ACC112 (cell line): ENCODE measurements around the gene POTEB2.
"Not testable (repeated sequence)": the region's sequence is repeated elsewhere in the genome, so short reads cannot be mapped to it uniquely, and the experiment has no call there.

ENCODE experiments used
- H2AFZ ChIP-seq: fragments of 200-600 bp; sonication (generic); one replicate; pipeline ENCODE4 v1.6.0; 2017; ENCODE audit warnings: antibody characterized with exemption, low read length; ENCODE audit not compliant: unreplicated experiment
- H3K27ac ChIP-seq: fragments of 200-600 bp; sonication (generic); 2 replicates; pipeline ENCODE4 v1.5.1; 2014; ENCODE audit warnings: low read depth, mild to moderate bottlenecking, antibody characterized with exemption, low read length, moderate library complexity
- H3K27me3 ChIP-seq: fragments of 200-600 bp; sonication (generic); 2 replicates; pipeline ENCODE4 v1.6.1; 2014; ENCODE audit warnings: mild to moderate bottlenecking, antibody characterized with exemption, low read length, moderate library complexity, mixed read lengths; ENCODE audit not compliant: insufficient read depth
- H3K36me3 ChIP-seq: fragments of 200-600 bp; sonication (generic); 2 replicates; pipeline ENCODE4 v1.6.1; 2016; ENCODE audit warnings: mild to moderate bottlenecking, antibody characterized with exemption, low read length, moderate library complexity, mixed read lengths; ENCODE audit not compliant: insufficient read depth
- H3K4me1 ChIP-seq: fragments of 200-600 bp; sonication (generic); one replicate; pipeline ENCODE4 v1.6.1; 2016; ENCODE audit warnings: low read length, mixed read lengths; ENCODE audit not compliant: insufficient read depth, unreplicated experiment, control insufficient read depth
- H3K4me3 ChIP-seq: fragments of 200-600 bp; sonication (generic); 2 replicates; pipeline ENCODE4 v1.5.1; 2014; ENCODE audit warnings: mild to moderate bottlenecking, low read depth, low read length
- H3K79me2 ChIP-seq: fragments of 200-600 bp; sonication (generic); one replicate; pipeline ENCODE4 v1.6.0; 2016; ENCODE audit warnings: low read length; ENCODE audit not compliant: control insufficient read depth, unreplicated experiment, insufficient read depth

The POTEB2 gene

DNA sequence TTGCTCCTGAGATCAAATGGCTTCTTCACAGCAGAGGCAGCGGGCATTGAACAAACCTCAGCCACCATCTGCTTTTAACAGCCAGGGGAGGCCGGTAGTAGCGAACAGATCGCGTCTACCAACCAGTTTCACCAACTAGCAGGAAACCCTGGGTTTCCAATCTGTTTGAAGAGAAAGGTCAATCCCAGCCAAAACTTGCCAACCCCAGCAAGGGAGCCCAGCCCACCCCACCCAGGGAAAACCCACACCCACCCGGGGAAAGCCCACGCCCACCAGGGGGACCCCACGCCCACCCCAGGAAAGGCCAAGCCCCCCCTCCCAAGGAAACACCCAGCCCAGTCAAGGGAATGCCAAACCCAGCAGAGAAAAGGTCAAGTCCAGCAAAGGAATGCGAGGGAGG, at the start of gene POTEB2:
Gene POTEB2 (minus strand): TSS at position 101 of the 400 bp plus-strand sequence. CDS start 33 bp downstream, at position 68.
- not testable (repeated sequence) for H2AFZ ChIP-seq, H3K79me2 ChIP-seq, H3K4me1 ChIP-seq, H3K4me3 ChIP-seq, H3K36me3 ChIP-seq, H3K27ac ChIP-seq, H3K27me3 ChIP-seq

DNA sequence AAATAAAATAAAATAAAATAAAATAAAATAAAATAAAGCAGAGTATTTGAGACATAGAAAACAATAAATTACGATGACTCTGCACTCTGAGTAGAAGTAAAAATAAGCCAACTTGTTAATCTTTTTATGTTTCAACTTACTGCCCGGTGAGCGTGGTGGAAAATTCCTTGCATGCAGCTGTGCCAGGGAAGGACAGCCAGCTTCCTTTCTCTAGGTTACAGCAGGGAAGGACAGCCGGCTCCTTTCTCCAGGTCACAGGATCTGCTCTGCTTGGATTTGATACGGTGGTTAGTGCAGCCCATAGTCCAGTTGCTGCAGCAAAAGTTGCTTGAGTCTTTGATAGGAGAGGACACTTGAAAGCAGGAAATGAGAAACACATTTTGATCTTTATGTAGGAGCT, 13.8 kb upstream of the POTEB2 start:
- H3K4me3 ChIP-seq, H3K4me1 ChIP-seq, H3K27me3 ChIP-seq, H3K27ac ChIP-seq, H2AFZ ChIP-seq, H3K79me2 ChIP-seq, H3K36me3 ChIP-seq: not testable (repeated sequence)

DNA sequence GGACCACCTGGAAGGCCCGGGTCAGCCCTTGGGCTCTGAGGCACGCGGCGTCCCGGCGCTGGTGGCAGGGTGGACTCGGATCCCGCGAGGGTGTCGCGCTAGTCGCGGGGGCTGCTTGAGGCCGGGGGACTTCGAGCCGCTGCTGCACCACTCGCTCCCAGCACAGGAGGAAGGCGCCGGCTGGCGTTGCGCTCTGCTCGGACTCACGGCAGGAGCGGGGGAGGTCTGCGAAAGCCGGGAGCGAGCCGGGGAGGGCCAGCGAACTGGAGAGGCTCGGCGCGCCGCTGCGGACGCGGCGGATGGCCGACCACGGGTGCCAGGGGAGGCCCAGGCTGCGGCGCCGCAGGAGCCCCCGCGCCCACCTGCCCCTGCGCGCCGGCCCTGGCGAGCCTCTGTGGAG, 12.3 kb upstream of the POTEB2 start:
- not testable (repeated sequence) for H3K79me2 ChIP-seq, H3K4me1 ChIP-seq, H3K27ac ChIP-seq, H3K27me3 ChIP-seq, H3K36me3 ChIP-seq, H2AFZ ChIP-seq, H3K4me3 ChIP-seq

DNA sequence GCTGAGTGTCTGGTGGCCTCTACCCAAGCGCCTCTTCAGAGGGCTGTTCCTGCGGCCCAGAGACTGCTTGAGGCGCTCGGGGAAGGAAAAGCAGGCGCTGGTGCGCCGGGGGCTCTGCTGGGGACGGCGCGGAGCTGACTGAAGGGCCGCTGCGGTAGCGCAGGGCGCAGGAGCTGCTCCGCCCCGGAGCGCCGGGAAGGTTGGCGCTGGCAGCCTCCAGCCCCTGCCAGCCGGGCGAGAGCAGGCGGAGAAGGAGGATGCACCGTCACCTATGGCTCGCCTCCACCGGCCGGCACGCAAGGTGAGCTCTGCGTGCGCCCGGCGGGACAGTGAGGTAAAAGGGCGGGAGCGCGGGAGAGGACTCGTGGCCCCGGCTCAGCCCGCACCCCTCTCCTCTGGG, 11.7 kb upstream of the POTEB2 start:
- H3K79me2 ChIP-seq, H3K27me3 ChIP-seq, H3K4me3 ChIP-seq, H3K36me3 ChIP-seq, H3K27ac ChIP-seq, H2AFZ ChIP-seq, H3K4me1 ChIP-seq: not testable (repeated sequence)
